HEK293 (cell line): ENCODE results near the gene DMKN.

ENCODE experiments used
- CTCF ChIA-PET: fragments of 350-600 bp; formaldehyde crosslinking; extraction: SDS; loops from one replicate; lab custom pipeline; 2021; ENCODE audit warnings: antibody characterized with exemption; lab: Yijun Ruan, JAX
- POLR2A ChIA-PET: fragments of 300-600 bp; formaldehyde crosslinking; extraction: SDS; loops from one replicate; lab custom pipeline; 2020; ENCODE audit warnings: antibody characterized with exemption, inconsistent platforms; lab: Yijun Ruan, JAX
- H3K27ac ChIP-seq: fragments of 200-500 bp; sonication (Bioruptor generic); 2 replicates; pipeline ENCODE4 v1.5.1; 2014; ENCODE audit warnings: low read depth, low read length, control low read depth, inconsistent platforms; ENCODE audit errors: extremely low read depth
- H3K36me3 ChIP-seq, 2 experiments: fragments of 200-500 bp in 1 of 2; sonication (Bioruptor generic) in 1 of 2; 1 replicate in 1 of 2; 2 replicates in 1 of 2; pipeline ENCODE4 v1.5.1; 2014 to 2017; ENCODE audit warnings: inconsistent platforms in 2 of 2, low read length in 2 of 2; ENCODE audit not compliant: control insufficient read depth in 2 of 2, insufficient read depth in 1 of 2
- H3K4me1 ChIP-seq: fragments of 200-500 bp; sonication (Bioruptor generic); 2 replicates; pipeline ENCODE4 v1.5.1; 2014; ENCODE audit warnings: mild to moderate bottlenecking, low read length, inconsistent platforms; ENCODE audit not compliant: control insufficient read depth, insufficient read depth
- H3K4me3 ChIP-seq: 2 replicates; pipeline ENCODE4 v1.5.1; 2011; ENCODE audit warnings: low read depth, mild to moderate bottlenecking, control low read depth, low read length, moderate library complexity
- H3K9me3 ChIP-seq: fragments of 200-500 bp; sonication (Bioruptor generic); 2 replicates; pipeline ENCODE4 v1.5.1; 2014; ENCODE audit warnings: low read depth, low read length, inconsistent platforms; ENCODE audit not compliant: control insufficient read depth, insufficient read depth
- AEBP2 ChIP-seq: fragments of 450-650 bp; formaldehyde crosslinking; IDR thresholded peaks from 2 replicates; pipeline ENCODE4 v1.5.1; 2016; ENCODE audit warnings: missing biosample characterization, missing genetic modification characterization, borderline replicate concordance
- GLIS2 ChIP-seq: fragments of 450-650 bp; formaldehyde crosslinking; IDR thresholded peaks from 2 replicates; pipeline ENCODE4 v1.5.1; 2016; ENCODE audit warnings: missing biosample characterization, missing genetic modification characterization
- HOXA7 ChIP-seq: sonication (generic); formaldehyde crosslinking; IDR thresholded peaks from 2 replicates; pipeline ENCODE4 v1.8.1; 2022; ENCODE audit warnings: missing genetic modification reagents, borderline replicate concordance
- KLF7 ChIP-seq: fragments of 450-650 bp; formaldehyde crosslinking; IDR thresholded peaks from 2 replicates; pipeline ENCODE4 v1.5.1; 2016; ENCODE audit warnings: missing biosample characterization, missing genetic modification characterization, borderline replicate concordance
- OVOL3 ChIP-seq: fragments of 450-650 bp; formaldehyde crosslinking; IDR thresholded peaks from 2 replicates; pipeline ENCODE4 v1.5.1; 2016; ENCODE audit warnings: missing biosample characterization, missing genetic modification characterization
- PRDM1 ChIP-seq: fragments of 450-650 bp; formaldehyde crosslinking; IDR thresholded peaks from 2 replicates; pipeline ENCODE4; 2016; ENCODE audit warnings: missing biosample characterization, missing genetic modification characterization
- PRDM10 ChIP-seq: fragments of 450-650 bp; formaldehyde crosslinking; IDR thresholded peaks from 2 replicates; pipeline ENCODE4 v1.5.1; 2016; ENCODE audit warnings: missing biosample characterization, missing genetic modification characterization
- PRDM2 ChIP-seq: fragments of 450-650 bp; formaldehyde crosslinking; IDR thresholded peaks from 2 replicates; pipeline ENCODE4 v1.5.1; 2016; ENCODE audit warnings: missing biosample characterization, missing genetic modification characterization, borderline replicate concordance
- REPIN1 ChIP-seq: fragments of 450-650 bp; formaldehyde crosslinking; IDR thresholded peaks from 2 replicates; pipeline ENCODE4 v1.5.1; 2017; ENCODE audit warnings: missing biosample characterization, missing genetic modification characterization, low read depth
- ZBTB21 ChIP-seq: fragments of 450-650 bp; formaldehyde crosslinking; IDR thresholded peaks from 2 replicates; pipeline ENCODE4 v1.5.1; 2017; ENCODE audit warnings: missing biosample characterization, missing genetic modification characterization
- ZBTB8A ChIP-seq: fragments of 450-650 bp; formaldehyde crosslinking; IDR thresholded peaks from 2 replicates; pipeline ENCODE4 v1.5.1; 2016; ENCODE audit warnings: missing biosample characterization, missing genetic modification characterization
- ZNF10 ChIP-seq: fragments of 450-650 bp; formaldehyde crosslinking; IDR thresholded peaks from 2 replicates; pipeline ENCODE4 v1.5.1; 2017; ENCODE audit warnings: missing biosample characterization, missing genetic modification characterization
- ZNF146 ChIP-seq: fragments of 450-650 bp; formaldehyde crosslinking; IDR thresholded peaks from 2 replicates; pipeline ENCODE4 v1.5.1; 2016; ENCODE audit warnings: missing biosample characterization, missing genetic modification characterization
- ZNF169 ChIP-seq: fragments of 450-650 bp; formaldehyde crosslinking; IDR thresholded peaks from 2 replicates; pipeline ENCODE4 v1.5.1; 2016; ENCODE audit warnings: missing biosample characterization, missing genetic modification characterization
- ZNF18 ChIP-seq: fragments of 450-650 bp; formaldehyde crosslinking; IDR thresholded peaks from 2 replicates; pipeline ENCODE4 v1.5.1; 2016; ENCODE audit warnings: missing biosample characterization, missing genetic modification characterization
- ZNF202 ChIP-seq: fragments of 450-650 bp; formaldehyde crosslinking; IDR thresholded peaks from 2 replicates; pipeline ENCODE4 v1.5.1; 2016; ENCODE audit warnings: missing biosample characterization, missing genetic modification characterization, borderline replicate concordance
- ZNF211 ChIP-seq: fragments of 450-650 bp; formaldehyde crosslinking; IDR thresholded peaks from 2 replicates; pipeline ENCODE4 v1.5.1; 2016; ENCODE audit warnings: low read depth, missing biosample characterization, missing genetic modification characterization
- ZNF239 ChIP-seq: fragments of 450-650 bp; formaldehyde crosslinking; IDR thresholded peaks from 2 replicates; pipeline ENCODE4 v1.5.1; 2016; ENCODE audit warnings: missing biosample characterization, missing genetic modification characterization
- ZNF366 ChIP-seq: fragments of 450-650 bp; formaldehyde crosslinking; conservative IDR thresholded peaks from 2 replicates; pipeline ENCODE4 v1.5.1; 2016; ENCODE audit warnings: missing biosample characterization, missing genetic modification characterization
- ZNF391 ChIP-seq: fragments of 450-650 bp; formaldehyde crosslinking; IDR thresholded peaks from 2 replicates; pipeline ENCODE4 v1.5.1; 2016; ENCODE audit warnings: low read depth, missing biosample characterization, missing genetic modification characterization, borderline replicate concordance
- ZNF530 ChIP-seq: fragments of 450-650 bp; formaldehyde crosslinking; IDR thresholded peaks from 2 replicates; pipeline ENCODE4 v1.5.1; 2016; ENCODE audit warnings: low read depth, missing biosample characterization, missing genetic modification characterization
- ZNF660 ChIP-seq: fragments of 450-650 bp; IDR thresholded peaks from 2 replicates; pipeline ENCODE4 v1.5.1; 2018; ENCODE audit warnings: missing biosample characterization, mild to moderate bottlenecking, missing genetic modification characterization
- ZNF664 ChIP-seq: fragments of 450-650 bp; formaldehyde crosslinking; IDR thresholded peaks from 2 replicates; pipeline ENCODE4 v1.5.1; 2016; ENCODE audit warnings: missing biosample characterization, missing genetic modification characterization
- ZNF704 ChIP-seq: fragments of 450-650 bp; formaldehyde crosslinking; IDR thresholded peaks from 2 replicates; pipeline ENCODE4 v1.5.1; 2016; ENCODE audit warnings: missing biosample characterization, missing genetic modification characterization
- ZSCAN23 ChIP-seq: fragments of 450-650 bp; formaldehyde crosslinking; IDR thresholded peaks from 2 replicates; pipeline ENCODE4 v1.5.1; 2016; ENCODE audit warnings: missing biosample characterization, missing genetic modification characterization

DMKN gene

GRCh38 chr19:35545855-35546381 is 32.5 kb upstream of the DMKN start:
- H3K4me1 ChIP-seq: peaks cover 16% of the 10 kb centered on the region
- ChIA-PET POLR2A (interaction anchor here (0.8 kb wide), 1 partner anchor 10 kb away, joined by 3 read pairs; no protein-coding TSS in a partner anchor), CTCF (interaction anchor here (3.6 to 3.8 kb wide), 2 partner anchors 12 to 36 kb away, joined by 48 to 53 read pairs; no protein-coding TSS in a partner anchor)
- H3K4me3 ChIP-seq: peak overlapping the region; percentile 62
- H3K36me3 ChIP-seq: peaks cover 43 to 65% of the 10 kb centered on the region in 2 experiments
- peak overlapping the region; percentile 94 for H3K27ac ChIP-seq
- H3K9me3 ChIP-seq: no peaks in the 10 kb centered on the region
- TF ChIP-seq HOXA7 (CRISPR knock-in tag): no peak
- no peak for TF ChIP-seq PRDM1 (tag by site-specific recombination)
- TF ChIP-seq OVOL3 (tag by site-specific recombination): no peak
- TF ChIP-seq ZNF18 (tag by site-specific recombination): no peak
- 0 out of 2 replicates have a peak, but pooled peaks have one; percentile 9 for TF ChIP-seq ZNF530
- TF ChIP-seq ZNF391 (tag by site-specific recombination): no peak; the same call in 1 of the 2 replicates
- no peak for TF ChIP-seq ZNF10 (tag by site-specific recombination)
- TF ChIP-seq ZNF169 (tag by site-specific recombination): no peak
- TF ChIP-seq ZNF239: no peak
- TF ChIP-seq ZNF146: no peak
- no peak for TF ChIP-seq ZSCAN23 (tag by site-specific recombination)
- no peak for TF ChIP-seq ZBTB21 (tag by site-specific recombination)
- TF ChIP-seq REPIN1: 0 out of 2 replicates have a peak, but pooled peaks have one; percentile 85
- no peak for TF ChIP-seq ZNF704 (tag by site-specific recombination)
- TF ChIP-seq PRDM10 (tag by site-specific recombination): peak; percentile 93
- no peak for TF ChIP-seq ZNF660 (tag by site-specific recombination)
- TF ChIP-seq GLIS2: peak; percentile 10
- TF ChIP-seq ZNF211 (tag by site-specific recombination): no peak
- TF ChIP-seq KLF7: no peak; the same call in 1 of the 2 replicates
- no peak for TF ChIP-seq PRDM2
- no peak for TF ChIP-seq ZNF664 (tag by site-specific recombination)
- no peak for TF ChIP-seq ZNF202 (tag by site-specific recombination)
- no peak for TF ChIP-seq ZBTB8A
- TF ChIP-seq ZNF366 (tag by site-specific recombination): no peak
- TF ChIP-seq AEBP2 (tag by site-specific recombination): no peak
